Activated CD8-positive, alpha-beta memory T cell treated with anti-CD3 and anti-CD28 coated beads for 48 hours (primary cell): ENCODE results near the gene IFFO2.

Experiments used
- DNase-seq, 3 experiments: peaks; one replicate each; pipeline ENCODE4 v3.0.0-alpha.2; 2020; ENCODE audit warnings: low read depth in 2 of 3, low spot score in 2 of 3

IFFO2 gene

DNA sequence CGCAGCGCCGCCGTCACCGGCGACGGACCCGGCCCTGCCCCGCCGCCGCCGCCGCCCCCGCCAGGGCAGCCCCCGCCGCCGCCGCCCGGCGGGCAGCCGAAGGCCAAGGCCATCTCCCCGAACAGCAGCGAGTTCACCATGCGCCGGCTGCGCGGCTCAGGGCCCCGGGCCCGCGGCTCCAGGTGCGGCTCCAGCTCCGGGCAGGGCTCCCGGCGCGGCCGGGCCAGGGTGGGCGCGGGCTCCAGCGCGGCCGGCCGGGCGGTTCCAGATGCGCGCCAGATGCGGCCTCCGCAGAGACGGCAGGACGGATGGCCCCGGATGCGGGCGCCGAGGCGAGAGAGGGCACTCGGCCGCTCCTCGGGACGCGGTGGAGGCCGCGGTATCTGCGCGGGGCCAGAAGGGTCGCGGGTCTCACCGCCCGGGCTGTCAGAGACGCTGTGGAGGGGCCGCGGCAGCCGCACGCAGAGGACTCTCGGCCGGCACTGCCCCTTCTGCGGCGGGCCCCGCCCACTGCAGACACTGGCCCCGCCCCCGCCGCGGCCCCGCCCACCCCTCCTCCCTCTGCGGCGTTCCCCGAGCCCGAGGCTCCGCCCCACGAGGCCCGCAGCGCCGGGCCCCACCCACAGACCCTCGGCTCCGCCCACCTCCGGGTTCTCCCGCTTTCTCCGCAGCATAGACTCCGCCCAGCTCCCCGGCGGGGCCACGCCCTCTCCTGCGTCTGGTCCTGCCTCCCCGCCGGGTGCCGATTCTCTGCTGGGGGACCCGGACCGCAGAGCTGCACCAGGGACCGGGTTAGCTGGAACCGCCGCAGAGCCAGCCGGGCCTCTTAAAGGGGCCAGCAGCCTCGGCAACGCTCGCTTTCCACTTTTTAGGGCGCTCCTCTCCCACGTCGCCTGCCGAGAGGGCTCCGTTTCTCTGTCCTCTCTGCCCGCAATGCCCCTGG is at the start of gene IFFO2:
Gene IFFO2, minus strand, starts transcription at position 484 of the 943 bp plus-strand sequence. Its CDS starts 344 bp downstream, at position 140.
- DNase-seq = peak; percentile 96 to 98 (median 98)

DNA sequence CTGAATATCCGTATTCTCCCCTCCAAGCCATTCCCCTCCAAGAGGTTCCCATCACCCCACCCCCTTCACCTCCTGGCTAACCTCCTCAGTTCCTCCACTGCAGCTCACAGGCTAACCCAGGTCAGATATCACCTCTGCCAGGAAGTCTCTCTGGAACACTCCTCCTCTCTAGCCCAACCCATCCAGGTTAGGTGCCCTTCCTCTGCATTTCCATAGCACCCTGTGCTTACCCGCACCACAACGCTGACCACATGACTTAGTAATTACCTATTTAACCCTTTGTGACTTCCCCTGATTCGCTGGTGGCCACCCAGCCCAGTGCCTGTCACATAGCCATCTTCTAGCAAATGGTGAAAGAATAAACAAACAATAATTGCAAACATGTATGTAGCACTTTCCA is 49.5 kb upstream of the IFFO2 start:
- DNase-seq = no peak

DNA sequence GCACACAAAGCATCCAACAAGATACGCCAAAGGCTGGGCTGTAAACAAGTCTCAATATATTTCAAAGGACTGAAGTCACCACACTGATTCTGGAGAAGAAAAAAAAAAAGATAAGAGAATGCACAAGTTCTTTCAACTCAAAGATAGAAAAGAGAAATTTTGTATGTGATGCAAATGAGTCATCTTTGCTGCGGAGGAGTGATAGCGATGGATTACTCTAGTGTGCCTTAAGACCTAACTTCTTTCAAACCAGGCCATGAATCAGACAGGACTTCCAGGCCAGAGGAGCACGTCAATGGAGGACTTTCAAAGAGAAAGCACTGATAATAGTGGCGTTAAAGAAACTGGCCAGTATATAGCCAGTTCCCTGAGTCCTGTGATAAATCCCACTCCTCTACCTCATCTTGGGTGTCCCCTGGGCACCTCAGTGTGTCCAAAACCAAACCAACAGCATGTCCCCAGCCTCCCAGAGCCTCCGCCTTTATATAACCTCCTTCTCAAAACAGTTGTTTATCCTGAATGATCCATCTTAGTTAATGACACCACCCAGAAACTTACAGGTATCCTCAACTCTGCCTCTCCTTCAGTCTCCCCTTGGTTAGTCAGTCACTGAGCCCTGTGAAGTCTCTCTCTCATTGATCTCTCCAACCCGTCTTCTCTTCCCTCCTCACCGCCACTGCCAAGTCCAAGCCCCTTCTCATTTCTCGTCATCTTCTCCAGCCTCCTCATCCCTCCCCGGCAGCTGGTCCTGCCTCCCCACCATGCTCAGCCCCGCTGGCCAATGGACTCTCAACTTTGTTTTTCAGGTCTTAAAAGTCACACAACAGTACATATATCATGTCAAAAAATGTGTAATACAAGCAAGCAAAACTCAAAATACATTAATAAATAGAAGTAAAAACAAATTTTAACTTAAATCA is 47.2 kb upstream of the IFFO2 start:
- no peak for DNase-seq

DNA sequence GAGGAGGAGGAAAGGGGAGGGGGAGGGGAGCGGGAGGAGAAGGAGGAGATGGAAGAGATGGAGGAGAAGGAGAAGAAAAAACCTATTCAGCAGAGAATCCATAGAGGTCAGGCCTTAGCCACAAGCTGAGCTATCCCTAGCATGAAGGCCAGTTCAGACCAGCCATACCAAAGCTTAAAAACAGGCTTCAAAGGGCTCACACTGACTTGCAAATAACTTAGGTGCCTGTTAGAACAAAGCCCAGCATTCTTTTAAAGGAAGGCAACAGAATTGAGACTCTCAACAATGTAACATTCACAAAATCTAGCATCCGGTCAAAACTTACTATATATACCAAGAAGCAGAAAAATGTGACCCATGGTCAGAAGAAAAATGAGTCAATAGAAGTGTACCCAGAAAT is 43.6 kb upstream of the IFFO2 start:
- DNase-seq = no peak

DNA sequence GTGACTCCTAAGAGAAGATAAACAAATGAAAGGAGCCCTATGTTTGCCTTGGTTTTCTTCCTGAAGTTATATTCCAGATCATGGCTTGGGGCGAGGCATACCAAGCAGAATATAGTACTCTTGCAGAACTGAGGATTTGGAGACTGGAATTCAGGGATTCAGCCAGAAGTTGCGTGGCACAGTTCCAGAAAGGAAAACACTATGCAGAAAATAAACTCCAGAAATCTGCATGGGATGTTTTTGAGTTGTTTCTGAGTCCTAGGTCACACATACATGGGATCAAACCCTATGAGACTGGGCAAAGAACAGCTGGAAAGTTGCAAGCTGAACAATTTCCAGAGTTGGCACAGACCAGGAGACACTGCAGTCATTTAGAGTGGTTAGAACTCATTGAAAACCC is 42.9 kb upstream of the IFFO2 start:
- DNase-seq = no peak

DNA sequence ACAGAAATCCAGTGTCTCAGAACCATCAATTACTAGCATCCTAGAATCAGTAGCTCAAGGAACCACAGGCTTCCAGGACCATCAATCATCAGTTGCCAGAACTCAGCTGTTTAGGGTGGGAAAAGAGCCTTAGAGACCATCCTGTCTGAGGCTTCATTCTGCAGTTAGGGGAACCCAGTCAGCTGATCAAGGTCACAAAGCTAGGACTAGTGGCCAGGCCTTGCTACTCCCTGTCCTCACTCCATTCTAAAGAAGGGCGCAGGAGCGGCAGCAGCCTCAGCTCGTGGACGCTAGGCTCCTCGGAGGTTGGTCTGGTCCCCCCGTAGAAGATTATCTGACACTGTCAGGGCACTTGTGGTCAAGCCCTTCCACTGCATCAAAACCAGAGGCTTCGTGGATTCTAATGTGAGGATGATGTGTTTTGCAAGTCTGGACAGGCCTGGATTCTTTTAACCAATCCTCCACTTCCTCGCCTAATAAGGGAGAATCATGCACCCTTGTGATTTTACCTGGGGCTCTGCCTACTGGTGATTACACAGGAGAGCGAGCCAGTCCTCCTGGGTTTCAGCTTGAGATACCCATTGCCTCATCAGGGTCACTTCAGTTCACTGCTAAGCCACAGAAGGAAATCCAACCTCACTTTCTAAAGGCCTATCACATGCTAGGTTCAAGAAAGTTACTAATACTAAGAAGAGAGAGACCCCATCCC is 41.7 kb upstream of the IFFO2 start:
- DNase-seq = no peak

DNA sequence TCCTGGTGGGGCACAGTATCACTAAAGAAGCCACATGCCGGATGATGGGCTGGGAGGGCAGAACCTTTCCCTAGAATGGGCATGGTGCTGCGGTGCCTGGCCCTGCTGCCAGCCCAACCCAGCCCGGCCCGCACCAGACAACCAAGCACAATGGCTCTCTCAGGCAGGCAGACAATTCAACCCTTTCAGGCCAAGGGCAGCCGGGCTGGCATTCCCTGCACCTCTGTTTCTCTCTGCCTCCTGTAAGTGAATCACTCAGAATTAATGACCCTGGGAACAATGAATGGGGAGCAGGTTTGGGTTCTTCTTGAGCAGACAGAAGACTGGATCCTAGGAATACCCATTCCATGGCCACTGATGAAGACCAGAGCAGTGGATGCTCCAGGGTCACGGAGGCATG is 41.0 kb upstream of the IFFO2 start:
- no peak for DNase-seq

DNA sequence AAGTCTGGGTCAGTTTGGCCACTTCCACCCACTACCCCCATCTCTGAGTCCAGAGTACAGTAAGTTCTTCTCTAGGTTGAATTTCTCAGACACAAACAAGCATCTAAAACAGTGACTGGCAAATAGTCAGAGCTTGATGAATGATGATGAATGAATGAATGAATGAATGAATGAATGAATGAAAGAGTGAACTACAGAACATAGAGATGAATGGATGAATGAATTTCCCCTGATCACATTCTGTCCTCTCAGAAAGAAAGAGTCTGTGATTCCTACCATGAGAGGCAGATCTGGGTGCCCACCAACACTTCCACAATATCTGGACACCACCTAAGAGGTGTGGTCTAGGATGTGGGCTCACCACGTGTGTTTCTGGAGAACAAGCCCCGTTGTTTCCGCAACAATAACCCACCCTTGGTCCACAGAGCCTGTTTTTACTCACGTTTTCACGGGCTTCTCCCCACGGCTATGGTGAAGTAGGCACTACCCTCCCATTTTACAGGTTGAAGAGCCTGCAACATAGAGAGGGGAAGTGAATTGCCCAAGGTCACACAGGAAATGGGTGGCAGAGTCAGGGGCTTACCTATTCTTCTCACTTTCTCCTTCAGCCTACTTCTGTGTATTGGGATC is 40.2 kb upstream of the IFFO2 start:
- DNase-seq = no peak

DNA sequence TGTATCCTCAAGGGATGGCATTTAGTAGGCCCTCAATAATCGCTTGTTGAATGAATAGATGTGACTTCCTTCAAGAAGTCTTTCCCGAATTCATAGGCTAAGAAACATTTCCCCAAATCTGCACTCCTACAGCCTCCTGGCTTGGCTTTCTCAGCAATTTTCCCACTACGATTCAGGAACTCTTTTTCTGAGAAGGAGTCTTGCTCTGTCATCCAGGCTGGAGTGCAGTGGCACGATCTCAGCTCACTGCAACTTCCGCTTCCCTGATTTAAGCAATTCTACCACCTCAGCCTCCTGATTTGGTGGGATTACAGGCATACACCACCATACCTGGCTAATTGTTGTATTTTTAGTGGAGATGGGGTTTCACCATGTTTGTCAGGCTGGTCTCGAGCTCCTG is 37.9 kb upstream of the IFFO2 start:
- DNase-seq = no peak

DNA sequence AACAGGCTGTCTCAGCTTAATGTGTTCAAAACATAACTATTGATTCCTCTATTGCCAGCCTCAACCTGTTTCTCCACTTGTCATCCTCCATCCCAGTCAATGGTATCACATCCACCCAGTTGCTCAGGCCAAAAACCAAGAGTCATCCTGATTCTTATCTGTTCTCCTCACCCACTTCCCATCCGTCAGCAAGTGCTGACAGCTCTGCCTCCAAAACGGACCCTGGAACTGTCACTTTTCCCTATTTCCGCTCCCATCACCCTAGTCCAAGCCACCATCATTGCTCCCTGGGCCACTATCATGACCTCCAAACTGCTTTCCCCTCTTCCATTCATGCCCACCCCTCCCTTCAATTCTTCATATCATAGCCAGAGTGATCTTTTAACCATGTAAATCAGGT is 36.2 kb upstream of the IFFO2 start:
- DNase-seq = no peak

DNA sequence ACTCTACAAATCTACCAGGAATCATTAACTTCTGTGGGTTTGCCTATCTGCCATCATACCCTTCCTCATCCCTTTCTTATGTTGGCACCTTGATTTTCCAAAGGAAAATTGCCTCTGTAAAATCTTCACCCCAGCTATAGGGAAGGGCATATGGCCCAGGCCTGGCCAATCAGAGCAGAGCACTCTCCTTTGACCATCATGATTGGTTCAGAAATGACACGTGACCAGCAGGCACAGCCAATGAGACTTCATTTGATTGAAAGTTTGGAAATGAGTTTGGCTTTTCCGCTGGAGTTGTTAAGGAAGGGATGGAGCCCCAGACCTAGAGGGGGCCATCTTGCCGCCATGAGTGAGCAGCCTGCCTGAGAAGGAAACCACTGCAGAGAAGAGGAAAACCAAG is 35.1 kb upstream of the IFFO2 start:
- no peak for DNase-seq

DNA sequence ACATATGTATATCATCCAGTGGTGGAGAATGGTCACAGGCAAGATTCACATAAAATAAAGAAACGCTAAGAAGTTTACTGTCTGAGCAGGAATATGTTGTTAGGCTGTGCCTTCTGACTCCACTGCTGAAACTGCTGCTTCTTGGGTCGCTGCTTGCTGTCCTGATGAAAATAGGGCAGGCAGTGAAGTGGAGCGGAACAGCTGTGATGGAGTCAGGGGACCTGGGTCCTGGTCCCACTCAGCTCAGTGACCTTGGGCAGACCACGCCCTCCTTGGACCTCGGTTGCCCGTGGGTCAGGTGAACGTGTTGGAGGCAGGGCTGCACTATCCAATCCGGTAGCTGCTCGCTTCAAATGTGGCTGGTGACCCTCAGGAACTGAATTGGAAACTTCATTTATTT is 33.4 kb upstream of the IFFO2 start:
- DNase-seq = no peak

DNA sequence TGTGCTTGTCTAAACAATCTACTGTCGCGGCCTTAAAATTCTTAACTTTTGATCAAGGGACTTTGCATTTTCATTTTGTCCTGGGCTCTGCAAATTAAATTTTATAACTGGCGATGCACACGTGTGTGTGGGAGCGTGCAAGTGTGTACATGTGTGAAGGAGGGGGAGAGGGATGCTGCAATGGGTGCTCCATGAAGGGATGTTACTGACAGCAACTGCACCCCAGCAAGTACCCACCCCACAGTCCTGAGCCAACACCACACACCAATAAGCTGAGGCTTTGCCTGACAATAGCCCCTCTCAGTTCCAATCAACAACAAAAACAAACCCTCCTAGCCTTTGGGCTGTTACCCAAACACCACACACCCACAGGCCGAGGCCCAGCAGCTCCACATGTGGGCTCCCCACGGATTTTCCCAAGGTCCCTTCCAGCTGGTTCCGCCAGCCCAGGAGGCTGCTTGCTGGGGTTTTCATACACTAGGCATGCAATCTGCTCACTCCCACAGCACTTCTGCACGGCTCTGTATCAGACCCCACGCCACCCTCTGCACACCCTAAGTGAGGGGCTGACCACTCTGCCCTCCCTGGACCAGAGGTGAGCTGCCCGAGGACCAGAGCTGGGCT is 32.8 kb upstream of the IFFO2 start:
- DNase-seq = no peak

DNA sequence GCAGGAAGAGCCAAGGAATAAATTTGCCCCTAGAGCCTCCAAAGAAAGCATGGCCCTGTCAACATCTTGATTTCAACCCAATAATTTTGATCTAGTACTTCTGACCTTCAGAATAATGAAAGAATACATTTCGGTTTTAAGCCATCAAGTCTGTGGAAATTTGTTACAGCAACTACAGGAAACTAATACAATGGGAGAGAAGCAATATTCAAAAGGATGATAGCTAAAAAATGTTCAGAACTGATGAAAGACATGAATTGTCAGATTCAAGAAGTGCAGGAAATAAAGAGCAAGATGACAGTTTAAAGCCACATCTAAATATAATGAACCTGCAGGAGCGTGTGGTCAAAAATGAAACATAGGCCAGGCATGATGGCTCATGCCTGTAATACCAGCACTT is 24.8 kb upstream of the IFFO2 start:
- no peak for DNase-seq

DNA sequence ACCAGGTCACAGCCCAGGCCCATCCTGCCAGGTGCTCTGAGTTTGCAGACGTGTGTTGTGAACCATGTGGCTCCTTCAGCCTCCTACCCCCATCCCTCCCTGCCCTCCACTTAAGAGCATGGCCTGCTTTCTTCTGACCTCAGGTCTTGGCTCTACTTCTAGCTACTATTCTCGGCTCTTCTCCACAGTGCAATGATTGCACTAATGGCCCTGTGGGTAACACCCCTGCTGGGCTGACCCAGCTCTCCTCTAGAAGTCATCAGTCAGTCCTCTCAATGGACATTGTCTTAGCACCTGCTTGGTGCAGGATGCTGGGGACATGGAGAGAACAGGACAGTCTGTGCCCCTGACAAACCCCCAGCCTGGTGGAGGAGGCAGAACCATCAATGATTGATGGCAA is 22.2 kb upstream of the IFFO2 start:
- DNase-seq = no peak

DNA sequence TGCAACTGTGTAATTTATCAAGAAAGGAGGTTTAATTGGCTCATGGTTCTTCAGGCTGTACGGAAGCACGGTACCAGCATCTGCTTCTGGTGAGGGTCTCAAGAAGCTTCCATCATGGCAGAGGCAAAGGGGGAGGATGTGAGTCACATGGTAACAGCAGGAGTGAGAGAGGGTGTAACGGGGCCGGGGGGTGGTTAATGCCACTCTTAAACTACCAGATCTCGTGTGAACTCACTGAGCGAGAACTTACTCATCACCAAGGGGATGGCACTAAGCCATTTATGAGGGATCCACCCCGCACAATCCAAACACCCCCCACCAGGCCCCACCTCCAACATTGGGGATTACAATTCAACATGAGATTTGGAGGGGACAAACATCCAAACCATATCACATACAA is 21.0 kb upstream of the IFFO2 start:
- DNase-seq = no peak

DNA sequence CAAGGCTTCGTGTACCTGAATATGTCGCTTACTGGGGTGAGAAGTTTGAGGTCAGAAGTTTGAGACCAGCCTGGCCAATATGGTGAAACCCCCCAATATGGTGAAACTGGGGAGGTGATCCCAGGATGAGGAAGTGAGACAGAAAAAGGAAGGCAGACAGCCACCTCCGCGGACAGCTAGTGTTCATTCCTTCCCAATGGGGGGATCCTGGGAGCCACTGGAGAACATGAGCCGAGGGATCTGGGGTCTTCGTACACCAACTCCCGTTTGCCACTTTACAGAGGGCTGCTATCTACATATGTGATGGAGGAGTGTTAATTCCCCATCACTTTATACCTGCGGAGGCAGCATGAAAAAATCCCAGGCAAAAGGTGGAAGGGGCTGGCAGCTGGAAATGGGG is 19.6 kb upstream of the IFFO2 start:
- DNase-seq = no peak

DNA sequence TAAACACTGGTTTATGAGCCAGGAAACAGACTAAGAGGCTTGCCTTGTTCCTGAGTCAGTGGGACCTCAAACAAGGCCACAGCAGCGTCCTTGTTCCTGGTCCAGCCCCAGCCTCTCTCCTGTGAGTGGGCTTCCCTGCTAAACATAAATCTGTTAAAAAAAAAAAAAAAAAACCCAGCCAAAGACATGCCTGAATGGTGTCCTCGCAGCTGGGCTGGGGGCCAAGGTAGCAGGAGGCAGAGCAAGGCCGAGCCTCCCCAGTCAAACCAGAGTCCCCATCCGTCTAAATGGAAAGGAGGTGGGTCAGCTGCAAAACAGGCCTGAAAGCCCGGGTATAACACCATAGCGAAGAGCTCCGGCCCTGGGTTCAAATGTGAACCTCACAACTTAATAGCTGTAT is 18.1 kb upstream of the IFFO2 start:
- no peak for DNase-seq

DNA sequence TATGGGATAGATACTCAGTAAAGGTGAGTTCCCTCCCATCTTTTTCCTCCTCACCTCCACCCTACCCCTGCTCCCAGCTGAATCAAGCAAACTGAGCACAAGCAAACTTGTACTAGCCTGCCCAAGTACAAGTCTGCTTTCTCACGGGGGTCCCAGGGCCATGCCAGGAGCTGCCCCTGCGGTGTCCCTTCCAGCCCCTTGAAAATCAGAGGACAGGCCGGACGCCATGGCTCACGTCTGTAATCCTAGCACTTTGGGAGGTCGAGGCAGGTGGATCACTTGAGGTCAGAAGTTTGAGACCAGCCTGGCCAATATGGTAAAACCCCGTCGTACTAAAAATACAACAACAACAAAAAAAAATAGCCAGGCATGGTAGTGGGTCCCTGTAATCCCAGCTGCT is 17.5 kb upstream of the IFFO2 start:
- no peak for DNase-seq

DNA sequence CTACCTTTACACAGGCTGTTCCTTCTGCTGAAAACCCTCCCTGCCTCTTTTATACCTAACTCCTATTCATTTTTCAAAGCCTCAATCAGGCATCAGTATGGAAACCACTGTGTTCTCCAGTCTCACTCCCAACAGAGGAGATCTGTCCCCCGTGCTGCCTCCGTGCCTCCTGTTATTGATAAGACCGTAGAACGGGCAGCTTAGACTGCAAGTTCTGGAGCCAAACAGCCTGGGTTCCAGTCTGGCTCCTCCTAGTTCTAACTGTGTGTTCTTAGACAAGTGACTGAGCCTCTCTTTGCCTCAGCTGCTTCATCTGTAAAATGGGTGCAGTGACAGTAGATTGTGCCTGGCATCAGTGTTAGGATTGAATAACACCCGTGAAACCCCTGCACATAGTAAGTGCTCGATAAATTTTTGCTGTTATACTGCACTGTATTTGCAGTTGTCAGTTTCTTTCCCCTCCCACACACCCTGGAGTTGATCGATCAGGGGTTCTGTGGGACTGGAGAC is 17.0 kb upstream of the IFFO2 start:
- DNase-seq = no peak
